Activated CD4-positive, alpha-beta T cell treated with anti-CD3 and anti-CD28 coated beads for 4 hours (primary cell): ENCODE results near the gene NHERF1.

Source experiments
- DNase-seq, 2 donors: peaks; one replicate each; pipeline ENCODE4 v3.0.0-alpha.2; 2020

The NHERF1 gene

DNA sequence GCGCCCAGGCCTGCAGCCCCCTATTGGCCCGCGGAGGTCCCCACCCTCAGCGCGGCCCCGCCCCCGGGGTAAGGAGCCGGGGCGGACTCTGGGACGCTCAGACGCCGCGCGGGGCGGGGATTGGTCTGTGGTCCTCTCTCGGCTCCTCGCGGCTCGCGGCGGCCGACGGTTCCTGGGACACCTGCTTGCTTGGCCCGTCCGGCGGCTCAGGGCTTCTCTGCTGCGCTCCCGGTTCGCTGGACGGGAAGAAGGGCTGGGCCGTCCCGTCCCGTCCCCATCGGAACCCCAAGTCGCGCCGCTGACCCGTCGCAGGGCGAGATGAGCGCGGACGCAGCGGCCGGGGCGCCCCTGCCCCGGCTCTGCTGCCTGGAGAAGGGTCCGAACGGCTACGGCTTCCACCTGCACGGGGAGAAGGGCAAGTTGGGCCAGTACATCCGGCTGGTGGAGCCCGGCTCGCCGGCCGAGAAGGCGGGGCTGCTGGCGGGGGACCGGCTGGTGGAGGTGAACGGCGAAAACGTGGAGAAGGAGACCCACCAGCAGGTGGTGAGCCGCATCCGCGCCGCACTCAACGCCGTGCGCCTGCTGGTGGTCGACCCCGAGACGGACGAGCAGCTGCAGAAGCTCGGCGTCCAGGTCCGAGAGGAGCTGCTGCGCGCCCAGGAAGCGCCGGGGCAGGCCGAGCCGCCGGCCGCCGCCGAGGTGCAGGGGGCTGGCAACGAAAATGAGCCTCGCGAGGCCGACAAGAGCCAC, at the start of gene NHERF1:
TSS of gene NHERF1 (plus strand) at position 100 of the 750 bp plus-strand sequence. CDS start at position 319, 219 bp downstream.
- peak; percentile 91 to 93 for DNase-seq

DNA sequence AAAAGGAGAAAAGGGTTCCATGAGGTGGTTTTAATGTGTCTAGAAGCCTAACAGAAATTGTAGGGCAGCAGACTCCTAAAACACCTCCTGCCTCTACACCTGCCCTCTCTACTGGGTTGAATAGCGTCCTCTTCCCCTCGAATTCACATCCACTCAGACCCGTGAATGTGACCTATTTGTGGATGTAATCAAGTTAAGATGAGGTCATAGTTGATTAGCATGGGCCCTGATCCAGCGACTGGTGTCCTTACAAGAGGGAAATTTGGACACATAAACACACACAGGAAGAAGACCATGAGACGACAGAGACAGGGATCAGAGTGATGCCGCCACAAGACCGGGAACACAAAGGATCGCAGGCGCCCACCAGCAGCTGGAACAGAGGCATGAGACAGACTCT, 49.2 kb upstream of the NHERF1 start:
- no peak for DNase-seq

DNA sequence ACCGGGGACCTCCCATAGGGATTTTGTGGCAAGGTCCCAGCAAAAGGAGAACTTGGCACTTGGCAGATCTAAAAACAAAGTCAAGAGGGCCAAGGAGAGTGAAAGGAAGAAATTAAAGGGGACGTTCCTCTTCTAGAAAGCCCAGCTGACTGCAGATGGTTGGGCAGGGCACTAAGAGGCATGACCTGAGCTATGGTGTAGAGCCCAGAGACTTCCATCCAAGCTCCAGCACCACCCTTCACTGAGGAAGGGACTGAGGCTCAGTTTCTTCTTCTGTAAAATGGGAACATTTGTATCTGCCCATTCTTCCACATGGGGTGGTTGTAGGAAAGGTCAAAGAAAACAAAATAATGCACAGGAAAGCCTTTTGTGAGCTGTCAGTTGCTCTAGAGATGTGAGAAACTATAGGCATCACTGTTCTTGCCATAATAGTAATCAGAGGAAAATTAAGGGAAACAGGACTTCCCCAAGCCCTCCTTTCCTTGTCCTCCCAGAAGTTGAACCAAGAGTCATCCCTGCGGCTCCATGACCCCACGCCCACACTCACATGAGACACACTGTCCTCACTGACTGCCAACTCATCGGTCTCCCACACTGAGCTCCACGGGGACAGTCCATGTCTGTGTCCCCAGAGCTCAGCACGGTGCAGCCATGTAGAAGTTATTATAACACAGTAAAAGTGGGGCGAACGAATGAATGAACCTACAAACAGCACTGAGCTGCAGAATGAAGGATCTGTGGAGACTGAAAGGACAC, 46.1 kb upstream of the NHERF1 start:
- no peak for DNase-seq

DNA sequence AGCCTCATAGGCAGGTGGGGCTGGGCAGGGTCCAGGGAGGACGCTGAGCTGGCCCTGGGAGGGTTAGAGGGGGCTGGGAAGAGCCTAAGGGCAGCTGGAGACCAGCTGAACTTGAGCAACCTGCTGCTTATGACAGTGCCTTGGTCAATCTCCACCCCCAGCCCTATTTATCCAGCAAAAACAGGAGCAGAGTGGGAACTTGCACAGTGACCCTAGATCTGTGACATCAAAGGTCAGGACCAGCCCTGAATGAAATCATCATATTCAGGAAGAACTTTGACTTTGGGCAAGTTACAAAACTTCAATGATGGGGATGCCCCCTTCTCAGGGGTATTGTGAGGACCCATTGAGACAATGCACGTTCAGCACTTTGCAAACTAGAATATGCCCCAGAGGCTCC, 45.1 kb upstream of the NHERF1 start:
- DNase-seq: no peak

DNA sequence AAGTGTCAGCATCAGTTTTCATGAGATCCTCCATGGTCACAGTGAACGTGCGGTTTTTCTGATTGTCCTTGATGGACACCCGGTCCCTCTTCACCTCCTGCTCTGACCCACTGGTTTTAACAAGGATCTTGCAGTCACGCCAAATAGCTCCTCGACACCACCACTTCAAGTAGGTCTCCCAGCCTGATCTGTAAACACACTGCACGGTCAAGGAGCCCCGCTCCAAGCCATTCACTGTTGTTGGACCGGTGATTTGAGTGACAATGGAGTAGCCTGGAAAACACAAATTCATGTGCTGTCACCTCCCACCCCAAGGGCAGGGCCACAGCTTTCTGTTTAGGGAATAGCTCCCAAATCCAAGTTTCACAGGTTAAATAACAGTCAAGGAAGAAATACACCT, 43.9 kb upstream of the NHERF1 start:
- DNase-seq: no peak

DNA sequence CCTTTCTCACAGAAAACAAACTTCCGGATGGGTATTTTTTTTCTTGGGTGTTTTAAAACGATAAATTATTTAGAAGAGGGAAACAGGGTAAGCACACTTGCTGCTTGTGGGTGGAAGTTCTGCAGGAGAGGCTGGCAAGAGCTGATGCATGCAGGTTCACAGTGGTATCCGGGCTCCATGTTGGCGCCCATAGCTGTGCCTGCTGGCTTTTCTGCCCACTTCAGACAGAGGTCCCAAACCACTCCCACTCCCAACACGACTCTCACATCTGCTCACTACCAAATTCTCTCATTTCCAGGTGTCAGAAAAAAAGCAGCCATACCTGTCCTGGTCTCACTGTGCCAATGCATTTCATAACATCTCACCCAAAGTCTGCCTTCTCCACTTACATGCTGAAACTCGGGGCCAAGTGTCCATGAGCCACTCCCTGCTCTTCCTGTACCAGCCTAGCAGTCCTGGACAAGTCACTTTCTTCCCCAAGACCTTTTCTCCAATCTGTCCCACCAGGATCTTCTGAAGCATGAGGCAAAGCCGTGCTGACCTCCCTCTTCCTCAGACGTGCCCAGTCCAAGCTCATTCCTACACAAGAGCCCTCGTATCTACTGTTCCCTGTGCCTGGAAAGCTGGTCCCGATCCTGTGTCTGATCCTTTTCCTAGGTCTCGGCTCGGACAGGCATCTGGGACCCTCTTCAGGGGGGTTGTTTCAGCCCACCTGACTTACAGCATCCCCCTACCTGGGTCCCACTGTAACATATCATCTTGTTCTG, 37.2 kb upstream of the NHERF1 start:
- no peak for DNase-seq

DNA sequence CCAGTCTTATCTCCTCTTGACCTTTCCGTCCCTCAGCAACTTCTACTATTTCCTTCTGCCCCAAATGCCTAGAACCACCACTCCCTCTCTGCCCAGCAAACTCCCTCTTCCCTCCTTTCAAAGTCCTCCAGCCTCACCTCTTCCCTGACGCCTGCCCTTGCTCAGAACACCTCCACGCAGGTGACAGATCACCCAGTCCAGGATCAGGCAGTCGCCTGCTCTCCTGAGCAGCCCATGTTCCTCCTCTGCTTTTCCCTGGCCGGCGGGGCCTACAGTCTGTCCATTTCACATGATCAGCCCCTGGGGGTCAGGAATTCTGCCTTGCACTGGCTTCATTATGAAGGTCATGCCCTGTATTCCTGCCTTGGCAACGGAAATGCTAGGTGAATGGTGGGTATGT, 36.1 kb upstream of the NHERF1 start:
- DNase-seq: no peak

DNA sequence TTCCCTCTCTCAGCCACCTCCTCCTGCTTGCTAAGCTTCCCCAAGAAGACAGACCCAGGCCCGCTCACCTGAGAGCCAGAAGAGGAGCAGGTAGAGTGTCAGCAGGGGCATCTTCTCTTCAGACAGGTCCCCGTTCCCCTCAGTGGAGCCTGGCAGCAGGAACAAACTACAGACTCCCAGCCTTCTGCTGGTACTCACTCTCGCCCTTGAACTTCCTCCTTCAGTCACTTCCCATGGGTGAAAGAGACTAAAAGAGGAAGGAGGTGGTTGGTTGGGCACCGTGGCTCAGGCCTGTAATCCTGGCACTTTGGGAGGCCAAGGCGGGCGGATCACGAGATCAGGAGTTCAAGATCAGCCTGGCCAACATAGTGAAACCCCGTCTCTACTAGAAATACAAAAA, 35.7 kb upstream of the NHERF1 start, which contains the start of gene CD300LF:
TSS of gene CD300LF (minus strand) at position 168 of the 400 bp plus-strand sequence. CDS start at position 111, 57 bp downstream.
- no peak for DNase-seq

DNA sequence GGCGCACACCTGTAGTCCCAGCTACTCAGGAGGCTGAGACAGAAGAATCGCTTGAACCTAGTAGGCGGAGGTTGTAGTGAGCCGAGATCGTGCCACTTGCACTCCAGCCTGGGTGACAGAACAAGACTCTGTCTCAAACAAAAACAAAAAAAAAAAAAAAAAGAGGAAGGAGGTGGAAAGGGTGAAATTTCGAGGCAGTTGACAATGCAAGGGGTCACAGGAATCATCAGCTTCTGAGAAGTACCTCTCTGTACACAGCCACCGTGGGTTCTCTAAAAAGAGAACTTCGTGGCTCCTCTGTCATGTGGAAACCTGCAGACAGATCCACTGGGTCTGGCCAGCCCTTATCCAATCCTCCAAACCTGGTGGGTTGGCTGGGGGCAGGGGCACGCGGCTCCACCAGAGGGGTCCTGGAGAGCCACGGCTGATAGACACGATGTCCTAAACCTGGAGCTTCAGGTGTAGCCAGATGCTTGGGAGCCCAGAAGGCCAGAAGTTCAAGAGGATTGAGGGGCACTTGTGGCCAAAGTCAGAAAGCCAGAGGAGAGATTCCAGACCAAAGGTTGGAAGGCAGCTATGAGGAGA, 35.2 kb upstream of the NHERF1 start:
- no peak for DNase-seq

DNA sequence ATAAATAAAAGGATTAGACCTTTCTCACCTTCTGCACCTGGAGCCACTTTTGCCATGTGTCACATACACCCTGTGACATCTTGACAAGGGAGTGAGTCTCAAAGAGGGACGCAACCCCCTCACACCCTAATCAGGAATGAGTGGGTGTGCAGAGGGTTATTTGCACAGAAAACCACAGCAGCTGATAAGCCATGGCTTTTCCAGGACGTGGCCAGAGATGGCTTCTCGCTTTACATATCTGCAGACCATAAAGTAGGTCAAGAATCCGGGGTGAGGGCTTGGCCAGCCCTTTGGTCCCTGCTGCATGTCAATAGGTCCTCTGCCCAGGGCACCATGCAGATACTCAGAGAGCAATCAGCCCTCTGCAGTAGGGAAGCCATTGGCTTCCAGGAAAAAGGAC, 33.3 kb upstream of the NHERF1 start:
- no peak for DNase-seq

DNA sequence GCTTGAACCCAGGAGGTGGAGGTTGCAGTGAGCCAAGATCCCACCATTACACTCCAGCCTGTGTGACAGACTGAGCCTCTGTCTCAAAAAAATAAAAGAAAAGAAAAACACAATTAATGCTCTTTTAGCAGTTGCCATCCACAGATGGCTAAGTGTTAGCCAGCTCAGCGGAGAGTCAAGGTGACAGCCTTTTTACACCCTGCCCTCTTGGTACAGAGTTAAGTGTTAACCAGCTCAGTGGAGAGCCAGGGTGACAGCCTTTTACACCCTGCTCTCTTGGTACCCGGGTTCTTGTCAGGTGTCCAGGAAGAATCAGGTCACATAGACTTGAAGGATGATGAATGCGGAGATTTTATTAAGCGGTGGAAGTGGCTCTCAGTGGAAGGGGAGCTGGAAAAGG, 27.9 kb upstream of the NHERF1 start:
- DNase-seq: no peak

DNA sequence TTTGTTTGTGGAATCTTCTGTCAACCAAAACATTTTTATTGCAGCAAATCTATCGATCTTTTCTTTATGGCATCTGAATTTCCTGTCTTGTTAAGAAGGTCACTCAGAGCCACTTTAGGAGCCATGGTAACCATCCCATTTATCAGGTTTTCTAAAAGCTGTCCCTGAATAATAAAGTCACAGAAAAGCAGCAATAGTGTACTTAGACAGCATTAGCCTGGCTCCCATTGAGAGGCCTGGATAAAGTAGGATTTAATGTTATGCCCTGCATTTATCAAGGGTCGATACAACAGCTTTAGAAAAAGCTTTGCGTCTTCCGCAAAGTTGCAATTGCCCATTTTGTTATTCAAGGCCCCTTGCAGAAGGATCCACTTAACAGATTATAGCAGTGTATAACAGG, 25.6 kb upstream of the NHERF1 start:
- DNase-seq: no peak

DNA sequence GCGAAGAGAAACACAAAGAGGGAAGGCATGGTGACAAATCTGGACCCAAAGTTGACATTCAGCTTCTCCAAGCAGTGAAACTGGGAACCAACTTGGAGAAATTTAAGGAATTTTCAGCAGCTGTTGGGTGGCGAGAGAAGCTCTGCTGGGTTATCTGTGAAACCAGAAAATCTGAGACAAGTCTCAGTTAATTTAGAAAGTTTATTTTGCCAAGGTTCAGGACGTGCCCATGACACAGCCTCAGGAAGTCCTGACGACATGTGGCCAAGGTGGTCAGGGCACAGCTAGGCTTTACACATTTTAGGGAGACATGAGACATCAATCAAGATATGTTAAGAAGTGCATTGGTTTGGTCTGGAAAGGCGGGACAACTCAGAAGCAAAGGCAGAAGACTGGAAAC, 24.5 kb upstream of the NHERF1 start:
- no peak for DNase-seq

DNA sequence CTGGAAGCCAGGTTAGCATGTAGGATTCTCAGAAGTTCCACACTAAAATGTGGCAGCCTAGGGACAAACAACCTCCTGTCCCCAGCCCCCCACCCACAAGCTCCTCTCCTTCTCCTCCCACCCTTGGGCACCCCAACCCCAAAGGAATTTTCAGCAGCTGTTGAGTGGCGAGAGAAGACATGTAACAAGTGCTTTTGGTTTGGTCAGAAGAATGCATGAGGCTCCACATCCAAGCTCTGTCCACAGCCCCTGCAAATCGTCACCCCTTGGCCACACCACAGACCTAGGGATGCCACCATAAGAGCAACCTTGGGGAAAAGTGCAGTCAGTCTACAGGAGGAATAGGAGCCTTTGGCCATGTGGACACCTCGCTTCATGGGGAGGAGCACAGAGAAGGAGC, 23.3 kb upstream of the NHERF1 start:
- no peak for DNase-seq

DNA sequence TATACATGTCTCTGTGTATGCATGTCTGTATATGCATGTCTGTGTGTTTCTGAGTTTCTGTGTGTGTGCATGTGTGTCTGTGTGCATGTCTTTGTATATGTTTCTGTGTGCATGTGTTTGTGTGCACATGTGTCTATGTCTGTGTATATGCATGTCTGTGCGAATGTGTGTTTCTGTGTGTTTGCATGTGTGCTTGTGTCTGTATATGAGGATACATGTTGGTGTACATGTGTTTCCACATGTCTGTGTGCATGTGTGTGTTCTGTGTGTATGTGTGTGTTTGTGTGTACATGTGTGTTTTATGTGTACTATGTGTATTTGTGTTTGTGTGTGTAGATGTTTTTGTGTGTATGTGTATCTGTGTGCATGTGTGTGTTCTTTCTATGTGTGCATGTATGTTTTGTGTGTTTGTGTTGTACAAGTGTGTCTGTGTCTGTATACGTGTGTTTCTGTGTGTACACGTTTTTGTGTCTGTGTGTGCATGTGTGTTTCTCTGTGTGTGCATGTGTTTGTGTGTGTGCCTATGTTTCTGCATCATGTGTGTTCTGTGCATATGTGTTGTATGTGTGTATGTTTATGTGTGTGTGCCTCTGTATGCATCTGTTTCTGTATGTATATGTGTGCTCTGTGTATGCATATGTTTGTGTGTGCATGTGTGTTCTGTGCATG, 20.3 kb upstream of the NHERF1 start:
- DNase-seq: no peak

DNA sequence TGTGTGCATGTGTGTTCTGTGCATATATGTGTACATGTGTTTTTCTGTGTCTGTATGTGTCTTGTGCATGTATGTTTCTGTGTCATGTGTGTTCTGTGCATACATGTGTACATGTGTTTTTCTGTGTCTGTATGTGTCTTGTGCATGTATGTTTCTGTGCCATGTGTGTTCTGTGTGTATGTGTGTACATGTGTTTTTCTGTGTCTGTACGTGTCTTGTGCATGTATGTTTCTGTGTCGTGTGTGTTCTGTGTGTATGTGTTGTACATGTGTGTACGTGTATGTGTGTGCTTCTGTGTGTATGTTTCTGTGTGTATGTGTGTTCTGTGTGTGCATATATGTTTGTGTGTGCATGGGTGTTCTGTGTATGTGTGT, 19.7 kb upstream of the NHERF1 start:
- DNase-seq: no peak

DNA sequence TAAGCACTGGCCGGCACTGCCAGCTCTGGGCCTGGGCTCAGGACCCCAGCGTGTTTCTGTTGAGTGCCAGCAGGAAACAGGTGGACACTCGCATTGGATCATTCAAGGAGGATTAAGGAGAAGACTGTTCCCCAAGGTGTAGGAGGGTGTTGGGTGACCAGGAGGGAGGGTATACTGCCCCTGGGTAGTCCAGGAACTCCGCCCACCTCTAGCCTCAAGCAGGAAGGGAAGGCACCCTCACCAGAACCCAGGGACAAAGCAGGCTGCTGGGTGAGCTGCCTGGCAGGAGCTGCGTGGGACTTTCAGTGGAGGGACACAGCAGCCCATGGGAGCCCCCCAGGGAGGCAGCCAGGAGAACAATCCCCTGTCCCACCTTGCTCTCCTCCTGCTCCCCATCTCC, 19.1 kb upstream of the NHERF1 start:
- DNase-seq: no peak

DNA sequence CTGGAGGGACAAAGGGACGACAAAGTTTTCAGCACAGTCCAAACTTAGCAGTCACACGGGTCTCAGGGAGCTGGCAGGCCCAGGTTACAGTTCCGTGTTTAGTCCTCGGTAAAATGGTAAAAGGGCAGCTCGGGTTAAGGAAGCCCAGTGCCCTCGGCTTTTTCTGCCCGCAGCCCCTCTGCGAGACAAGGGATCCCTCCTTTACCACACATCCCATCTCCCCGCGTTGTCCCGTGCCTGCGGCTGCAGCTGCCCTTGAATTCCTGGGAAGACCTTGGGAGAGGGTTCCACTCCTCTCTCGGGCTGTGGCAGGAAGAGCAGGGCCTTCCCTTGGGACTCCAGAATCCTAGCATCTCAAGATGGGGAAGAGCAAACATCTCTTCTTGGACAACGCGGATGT, 18.6 kb upstream of the NHERF1 start:
- DNase-seq: no peak

DNA sequence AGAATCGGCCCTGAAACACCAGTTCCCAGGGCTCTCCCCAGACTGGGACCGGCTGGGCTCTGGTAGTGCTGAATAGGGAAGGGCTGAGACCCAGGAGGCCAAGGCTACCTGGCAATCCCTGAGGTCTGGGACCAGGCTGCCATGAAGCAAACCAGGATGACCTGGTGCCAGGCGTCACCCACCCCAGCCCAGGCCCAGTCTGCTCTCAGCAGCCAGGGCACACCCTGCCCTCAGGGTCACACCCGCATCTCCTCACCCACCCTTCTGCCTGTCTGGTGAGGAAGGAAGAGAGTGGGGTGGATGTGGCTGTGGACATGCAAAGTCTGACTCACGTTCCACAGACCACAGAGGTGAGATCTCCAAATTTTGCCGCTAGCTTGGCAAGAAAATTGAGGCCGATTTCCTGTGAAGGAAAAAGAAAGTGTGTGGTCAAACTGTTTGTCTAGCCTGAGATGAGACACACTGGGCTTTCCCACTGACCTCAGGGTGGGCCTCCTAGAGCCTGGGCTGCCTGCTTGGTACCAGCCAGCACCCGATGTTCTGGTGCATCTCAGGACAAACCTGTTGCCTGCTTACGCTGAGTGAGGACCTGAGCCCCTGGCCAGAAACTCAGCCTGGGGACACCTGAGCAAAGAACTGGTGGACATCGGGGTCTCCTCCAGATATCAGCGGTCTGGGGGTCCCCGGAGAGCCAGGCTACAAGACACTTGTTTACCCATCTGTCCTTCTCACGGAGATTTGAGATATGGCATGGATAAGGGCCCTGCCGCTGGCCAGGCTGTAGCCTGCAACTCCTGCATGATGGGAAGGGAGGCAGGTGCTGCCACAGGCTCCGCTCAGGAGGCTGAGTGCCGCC, 17.7 kb upstream of the NHERF1 start:
- DNase-seq: peak; percentile 42 to 55

DNA sequence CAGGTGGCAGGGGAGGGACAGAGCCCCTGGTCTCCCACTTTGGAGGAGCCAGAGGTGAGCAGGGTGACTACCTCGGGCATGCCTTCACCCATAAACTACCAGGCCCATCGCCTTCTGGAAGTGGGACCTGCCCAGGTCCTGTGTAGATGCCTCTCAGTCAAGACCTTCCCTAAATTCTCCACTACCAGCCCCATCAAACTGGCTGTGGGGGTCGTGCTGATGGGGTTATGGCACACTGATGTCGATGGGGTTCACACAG, 17.2 kb upstream of the NHERF1 start:
- no peak for DNase-seq

DNA sequence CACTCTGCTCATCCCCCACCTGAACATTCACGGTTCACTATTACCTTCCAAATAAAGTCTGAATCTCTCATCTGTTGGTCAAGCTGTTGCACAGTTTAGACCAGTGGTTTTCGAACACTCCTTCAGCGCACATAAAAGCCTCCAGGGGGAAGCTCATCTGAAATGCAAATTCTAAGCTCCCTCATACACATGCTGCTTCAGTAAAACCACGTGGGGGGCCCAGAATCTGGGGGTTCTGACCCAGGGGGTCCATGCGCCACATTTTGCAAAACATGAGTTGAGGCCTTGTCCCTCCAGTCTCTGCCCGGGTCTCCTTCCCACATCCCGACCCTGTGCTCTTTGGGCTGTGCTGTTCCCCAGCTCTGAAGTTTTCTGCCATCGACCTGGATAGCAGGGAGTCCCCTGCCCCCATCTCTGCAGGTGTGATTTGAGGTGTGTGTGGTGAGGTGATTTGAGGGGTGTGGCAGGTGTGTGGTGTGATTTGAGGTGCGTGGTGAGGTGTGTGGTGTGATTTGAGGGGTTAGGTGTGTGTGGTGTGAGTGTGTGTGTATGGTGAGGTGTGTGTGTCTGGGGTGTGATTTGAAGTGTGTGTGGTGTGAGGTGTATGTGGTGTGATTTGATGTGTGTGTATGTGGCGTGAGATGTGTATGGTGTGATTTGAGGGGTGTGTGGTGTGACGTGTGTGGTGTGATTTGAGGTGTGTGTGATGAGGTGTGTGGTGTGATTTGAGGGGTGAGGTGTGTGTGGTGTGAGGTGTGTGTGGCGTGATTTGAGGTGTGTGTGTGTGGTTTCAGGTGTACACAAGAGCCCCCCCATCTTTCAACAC, 16.2 kb upstream of the NHERF1 start:
- DNase-seq: no peak
